ENCODE measurements around the gene ULBP2.
"Not testable (repeated sequence)": the region's sequence is repeated elsewhere in the genome, so short reads cannot be mapped to it uniquely, and the experiment has no call there.

GRCh38 chr6:149955654-149956317, 14.0 kb downstream of the ULBP2 start:
- TF ChIP-seq, protein P1, sequence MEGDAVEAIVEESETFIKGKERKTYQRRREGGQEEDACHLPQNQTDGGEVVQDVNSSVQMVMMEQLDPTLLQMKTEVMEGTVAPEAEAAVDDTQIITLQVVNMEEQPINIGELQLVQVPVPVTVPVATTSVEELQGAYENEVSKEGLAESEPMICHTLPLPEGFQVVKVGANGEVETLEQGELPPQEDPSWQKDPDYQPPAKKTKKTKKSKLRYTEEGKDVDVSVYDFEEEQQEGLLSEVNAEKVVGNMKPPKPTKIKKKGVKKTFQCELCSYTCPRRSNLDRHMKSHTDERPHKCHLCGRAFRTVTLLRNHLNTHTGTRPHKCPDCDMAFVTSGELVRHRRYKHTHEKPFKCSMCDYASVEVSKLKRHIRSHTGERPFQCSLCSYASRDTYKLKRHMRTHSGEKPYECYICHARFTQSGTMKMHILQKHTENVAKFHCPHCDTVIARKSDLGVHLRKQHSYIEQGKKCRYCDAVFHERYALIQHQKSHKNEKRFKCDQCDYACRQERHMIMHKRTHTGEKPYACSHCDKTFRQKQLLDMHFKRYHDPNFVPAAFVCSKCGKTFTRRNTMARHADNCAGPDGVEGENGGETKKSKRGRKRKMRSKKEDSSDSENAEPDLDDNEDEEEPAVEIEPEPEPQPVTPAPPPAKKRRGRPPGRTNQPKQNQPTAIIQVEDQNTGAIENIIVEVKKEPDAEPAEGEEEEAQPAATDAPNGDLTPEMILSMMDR (conservative IDR thresholded peaks at IDR 0.05 in 1 of 2, IDR thresholded peaks at IDR 0.05 in 1 of 2; ENCODE audit: extremely low read depth in 1 of 2, insufficient read depth in 1 of 2, low read depth in 1 of 2, low read length in 2 of 2): not testable (repeated sequence)
- TF ChIP-seq EZH2 (IDR thresholded peaks at IDR 0.05; ENCODE audit: borderline replicate concordance, low read length): not testable (repeated sequence)
